Prostate gland (tissue), 2 donors: ENCODE results near the gene FBN2. TPM values are rescaled to one million over a fixed set of nuclear protein-coding genes. Genes with fewer than 3 reads are reported as not detected.

Experiments
- DNase-seq: peaks from one replicate; pipeline ENCODE4 v3.0.0-alpha.2; 2019; ENCODE audit warnings: low spot score
- H3K27ac ChIP-seq, 2 donors: fragments of 200-600 bp; sonication (generic); 2 replicates each; pipeline ENCODE4 v1.5.1; 2017 to 2019
- H3K27me3 ChIP-seq: fragments of 200-600 bp; sonication (generic); replicated peaks from 2 replicates; pipeline ENCODE4 v1.5.1; 2019; ENCODE audit not compliant: insufficient read depth
- H3K36me3 ChIP-seq, 2 donors: fragments of 200-600 bp; sonication (generic); 1 replicate in 1 of 2; 2 replicates in 1 of 2; pipeline versions ENCODE4 v1.5.1 to v1.8.1; 2017 to 2019
- H3K4me1 ChIP-seq: fragments of 200-600 bp; sonication (generic); replicated peaks from 2 replicates; pipeline ENCODE4 v1.5.1; 2019
- H3K4me3 ChIP-seq, 2 donors: fragments of 200-600 bp; sonication (generic); 2 replicates each; pipeline ENCODE4 v1.5.1; 2017 to 2019
- H3K9me3 ChIP-seq: fragments of 200-600 bp; sonication (generic); 2 replicates; pipeline ENCODE4 v1.5.1; 2017
- CTCF ChIP-seq, 4 experiments: fragments of 200-600 bp in 2 of 4; fragments of 450-650 bp in 2 of 4; sonication (generic) in 2 of 4; IDR thresholded peaks; 1 replicate in 3 of 4; 2 replicates in 1 of 4; pipeline ENCODE4 v1.5.1; 2016 to 2019; ENCODE audit warnings: antibody characterized with exemption in 4 of 4, mild to moderate bottlenecking in 2 of 4, moderate library complexity in 2 of 4
- POLR2A ChIP-seq: fragments of 450-650 bp; IDR thresholded peaks from one replicate; pipeline ENCODE4 v1.6.1; 2016; ENCODE audit warnings: antibody characterized with exemption, mild to moderate bottlenecking
- POLR2AphosphoS5 ChIP-seq: sonication (generic); formaldehyde crosslinking; IDR thresholded peaks from one replicate; pipeline ENCODE4 v1.6.1; 2017; ENCODE audit warnings: antibody characterized with exemption
- whole genome bisulfite sequencing: methylation state at CpG from one replicate; pipeline ENCODE4 v1.1.5; 2018; 5-methylcytosine and 5-hydroxymethylcytosine counted together
- intact Hi-C: fragments of 100-400 bp; cut with DNase I; formaldehyde crosslinking; loops from one replicate; pipeline ENCODE4 v1.14.2; 2022
- small RNA-seq, 2 donors: library from RNA; depleted of rRNA; stranded (forward); fragments of <200 nt; gene quantifications; one replicate each; pipeline ENCODE3, GENCODE V24; 2016
- total RNA-seq, 2 donors: library from RNA; depleted of rRNA; stranded (reverse); fragments of >200 nt; gene quantifications; one replicate each; pipeline ENCODE4 v1.1.0, GENCODE V29; 2016

The FBN2 gene
- total RNA-seq, 2 donors from 2014 or later, result 0.82 to 6.6 TPM

- no peak overlapping the region for H3K4me3 ChIP-seq
- intact Hi-C loops, result loop anchor here (2.0 to 10.0 kb wide), 3 partner anchors 287 to 1553 kb away; no protein-coding TSS in a partner anchor
- H3K4me1 ChIP-seq, result no peaks in the 10 kb centered on the region
- no peak for DNase-seq
- no peaks in the 10 kb centered on the region for H3K27me3 ChIP-seq
- H3K27ac ChIP-seq, result no peak overlapping the region
- 79% methylated on average over 5 of the region's 5 CpGs for WGBS
- TF ChIP-seq POLR2AphosphoS5 (no peak), CTCF (IDR thresholded peaks at IDR 0.05) (no peak), POLR2A (no peak)
- no peaks in the 10 kb centered on the region for H3K36me3 ChIP-seq
- no peaks in the 10 kb centered on the region for H3K9me3 ChIP-seq
Measured at GRCh38 chr5:128212191-128212806, 325.7 kb downstream of the FBN2 start.

- Histone ChIP-seq H3K4me1 (no peaks in the 10 kb centered on the region), H3K4me3 (no peak overlapping the region), H3K27ac (no peak overlapping the region), H3K27me3 (no peaks in the 10 kb centered on the region), H3K9me3 (no peaks in the 10 kb centered on the region), H3K36me3 (no peaks in the 10 kb centered on the region)
- no peak for DNase-seq
- TF ChIP-seq CTCF (IDR thresholded peaks at IDR 0.05) (no peak), POLR2A (no peak), POLR2AphosphoS5 (no peak)
- intact Hi-C loops, result loop anchor here (10.0 kb wide), 1 partner anchor 334 kb away; no protein-coding TSS in a partner anchor
Measured at GRCh38 chr5:128208436-128208835, 329.6 kb downstream of the FBN2 start.

Small RNA genes lying within 50 kb of the gene (small RNA-seq; reads per million reads assigned to genes)
- gene RF00019, result 0 reads per million in 2 donors
